Tibial nerve (tissue), 4 donors: ENCODE measurements around the gene COQ10B.
"Not testable (repeated sequence)": the region's sequence is repeated elsewhere in the genome, so short reads cannot be mapped to it uniquely, and the experiment has no call there.

ENCODE experiments used
- CTCF ChIP-seq, 5 experiments: fragments of 200-600 bp in 3 of 5; fragments of 450-650 bp in 2 of 5; sonication (generic) in 3 of 5; IDR thresholded peaks; one replicate each; pipeline ENCODE4 v1.5.1; 2016 to 2019; ENCODE audit warnings: antibody characterized with exemption in 5 of 5, mild to moderate bottlenecking in 3 of 5, moderate library complexity in 2 of 5
- EP300 ChIP-seq, 2 donors: sonication (generic); formaldehyde crosslinking; IDR thresholded peaks; one replicate each; pipeline ENCODE4 v1.6.1; 2017; ENCODE audit warnings: antibody characterized with exemption in 2 of 2, mild to moderate bottlenecking in 1 of 2
- POLR2A ChIP-seq, 2 donors: fragments of 450-650 bp; IDR thresholded peaks; one replicate each; pipeline ENCODE4 v1.6.1; 2017; ENCODE audit warnings: antibody characterized with exemption in 2 of 2, mild to moderate bottlenecking in 2 of 2, moderate library complexity in 2 of 2

- not testable (repeated sequence) for TF ChIP-seq CTCF, POLR2A, EP300 (IDR thresholded peaks at IDR 0.05)
Observed at GRCh38 chr2:197450935-197451358, 2.4 kb upstream of the COQ10B start.
